OCI-LY7 (cell line): ENCODE data around the gene FITM2. TPM values are rescaled to one million over a fixed set of nuclear protein-coding genes. Genes with fewer than 3 reads are reported as not detected.

Source experiments
- BruUV-seq: library from RNA; stranded (reverse); fragments of 400-500 nt; replicated peaks from 2 replicates; lab custom pipeline; 2021; lab: Mats Ljungman, UMichigan
- CTCF ChIA-PET: fragments of 300-600 bp; sonication (Branson Sonifier 250); formaldehyde crosslinking; loops from one replicate; lab custom pipeline; 2022; ENCODE audit warnings: antibody characterized with exemption; ENCODE audit not compliant: unreplicated experiment; lab: Charles Lee
- POLR2A ChIA-PET: fragments of 300-600 bp; sonication (Branson Sonifier 250); formaldehyde crosslinking; loops from one replicate; lab custom pipeline; 2022; ENCODE audit warnings: antibody characterized with exemption; lab: Charles Lee
- DNase-seq: peaks from one replicate; pipeline ENCODE4 v3.0.0-alpha.2; 2015; ENCODE audit warnings: low spot score
- H2AFZ ChIP-seq: fragments of 200-600 bp; sonication (generic), shearing (Covaris generic); 2 replicates; pipeline ENCODE4 v1.6.1; 2014; ENCODE audit warnings: mild to moderate bottlenecking, antibody characterized with exemption, low read length, moderate library complexity
- H3K27ac ChIP-seq: fragments of 200-600 bp; sonication (generic); 2 replicates; pipeline ENCODE4 v1.5.1; 2014; ENCODE audit warnings: mixed run types, low read depth, mild to moderate bottlenecking, moderate library complexity, low read length, inconsistent platforms; ENCODE audit not compliant: poor library complexity, severe bottlenecking
- H3K36me3 ChIP-seq: fragments of 200-600 bp; sonication (generic); 2 replicates; pipeline ENCODE4 v1.6.1; 2014; ENCODE audit warnings: mild to moderate bottlenecking, antibody characterized with exemption, low read length, moderate library complexity, mixed read lengths; ENCODE audit not compliant: insufficient read depth
- H3K4me1 ChIP-seq: fragments of 200-600 bp; sonication (generic); 2 replicates; pipeline ENCODE4 v1.5.1; 2014; ENCODE audit warnings: mild to moderate bottlenecking, low read length; ENCODE audit not compliant: insufficient read depth, poor library complexity, severe bottlenecking
- H3K4me2 ChIP-seq: fragments of 200-600 bp; sonication (generic); 2 replicates; pipeline ENCODE4 v1.6.1; 2014; ENCODE audit warnings: mild to moderate bottlenecking, low read length
- H3K4me3 ChIP-seq: fragments of 200-600 bp; sonication (generic); 2 replicates; pipeline ENCODE4 v1.5.1; 2014; ENCODE audit warnings: mild to moderate bottlenecking, low read depth, low read length; ENCODE audit not compliant: poor library complexity, severe bottlenecking
- H3K79me2 ChIP-seq: fragments of 200-600 bp; sonication (generic); 2 replicates; pipeline ENCODE4 v1.6.1; 2016; ENCODE audit warnings: low read depth, mild to moderate bottlenecking, low read length, moderate library complexity, mixed read lengths; ENCODE audit not compliant: insufficient read depth
- H3K9me2 ChIP-seq: fragments of 200-600 bp; sonication (generic); 2 replicates; pipeline ENCODE4 v1.6.1; 2016; ENCODE audit warnings: mild to moderate bottlenecking, low read length, mixed read lengths; ENCODE audit not compliant: insufficient read depth
- H3K9me3 ChIP-seq: fragments of 200-600 bp; sonication (generic); 2 replicates; pipeline ENCODE4 v1.6.1; 2014; ENCODE audit warnings: mild to moderate bottlenecking, mixed run types, low read length, mixed read lengths
- H4K20me1 ChIP-seq: fragments of 200-600 bp; sonication (generic); 2 replicates; pipeline ENCODE4 v1.6.1; 2014; ENCODE audit warnings: mild to moderate bottlenecking, antibody characterized with exemption, low read length, moderate library complexity, mixed read lengths; ENCODE audit not compliant: insufficient read depth
- EZH2phosphoT487 ChIP-seq: fragments of 200-600 bp; sonication (generic); IDR thresholded peaks from 2 replicates; pipeline ENCODE4 v1.6.1; 2018; ENCODE audit warnings: low read depth, borderline replicate concordance, mild to moderate bottlenecking, mixed run types, antibody characterized with exemption, low read length, moderate library complexity, mixed read lengths
- intact Hi-C: fragments of 100-400 bp; cut with micrococcal nuclease; formaldehyde crosslinking; loops from one replicate; pipeline ENCODE4 v1.10.0; 2022; ENCODE audit not compliant: unreplicated experiment
- total RNA-seq, 2 experiments: library from RNA; depleted of rRNA in 1 of 2; stranded (reverse); fragments of >200 nt in 1 of 2; shearing (Covaris generic) in 1 of 2; gene quantifications; 2 replicates each; pipeline ENCODE4 v1.2.3, GENCODE V29; 2014 to 2022
- TF ChIP-seq, protein P1 (sequence below): fragments of 200-600 bp; sonication (generic); conservative IDR thresholded peaks from 2 replicates; pipeline ENCODE4 v1.5.1; 2014; ENCODE audit warnings: mild to moderate bottlenecking, antibody characterized with exemption, low read length, moderate library complexity, mixed read lengths

FITM2 gene
- total RNA-seq, 2 experiments from 2014 or later = 1.7 to 2.4 TPM

- H4K20me1 ChIP-seq = no peaks in the 10 kb centered on the region
- intact Hi-C loops = no loop called here
- TF ChIP-seq, protein P1, sequence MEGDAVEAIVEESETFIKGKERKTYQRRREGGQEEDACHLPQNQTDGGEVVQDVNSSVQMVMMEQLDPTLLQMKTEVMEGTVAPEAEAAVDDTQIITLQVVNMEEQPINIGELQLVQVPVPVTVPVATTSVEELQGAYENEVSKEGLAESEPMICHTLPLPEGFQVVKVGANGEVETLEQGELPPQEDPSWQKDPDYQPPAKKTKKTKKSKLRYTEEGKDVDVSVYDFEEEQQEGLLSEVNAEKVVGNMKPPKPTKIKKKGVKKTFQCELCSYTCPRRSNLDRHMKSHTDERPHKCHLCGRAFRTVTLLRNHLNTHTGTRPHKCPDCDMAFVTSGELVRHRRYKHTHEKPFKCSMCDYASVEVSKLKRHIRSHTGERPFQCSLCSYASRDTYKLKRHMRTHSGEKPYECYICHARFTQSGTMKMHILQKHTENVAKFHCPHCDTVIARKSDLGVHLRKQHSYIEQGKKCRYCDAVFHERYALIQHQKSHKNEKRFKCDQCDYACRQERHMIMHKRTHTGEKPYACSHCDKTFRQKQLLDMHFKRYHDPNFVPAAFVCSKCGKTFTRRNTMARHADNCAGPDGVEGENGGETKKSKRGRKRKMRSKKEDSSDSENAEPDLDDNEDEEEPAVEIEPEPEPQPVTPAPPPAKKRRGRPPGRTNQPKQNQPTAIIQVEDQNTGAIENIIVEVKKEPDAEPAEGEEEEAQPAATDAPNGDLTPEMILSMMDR = no peak
- no peak for TF ChIP-seq EZH2phosphoT487
- H3K36me3 ChIP-seq = no peaks in the 10 kb centered on the region
- H3K27ac ChIP-seq = no peak overlapping the region
- no peaks in the 10 kb centered on the region for H3K9me3 ChIP-seq
- DNase-seq = no peak
- BruUV-seq = no TSS peak
- CTCF ChIA-PET = interaction anchor here (0.5 kb wide), 1 partner anchor 33 kb away, joined by 3 read pairs; no protein-coding TSS in a partner anchor
- no peak overlapping the region for H3K4me3 ChIP-seq
- no peaks in the 10 kb centered on the region for H3K9me2 ChIP-seq
- POLR2A ChIA-PET = no interaction called here
- no peaks in the 10 kb centered on the region for H3K4me1 ChIP-seq
- no peaks in the 10 kb centered on the region for H3K79me2 ChIP-seq
- no peak overlapping the region for H3K4me2 ChIP-seq
- no peak overlapping the region for H2AFZ ChIP-seq
Observed at GRCh38 chr20:44287272-44288097, 23.5 kb downstream of the FITM2 start.

DNA sequence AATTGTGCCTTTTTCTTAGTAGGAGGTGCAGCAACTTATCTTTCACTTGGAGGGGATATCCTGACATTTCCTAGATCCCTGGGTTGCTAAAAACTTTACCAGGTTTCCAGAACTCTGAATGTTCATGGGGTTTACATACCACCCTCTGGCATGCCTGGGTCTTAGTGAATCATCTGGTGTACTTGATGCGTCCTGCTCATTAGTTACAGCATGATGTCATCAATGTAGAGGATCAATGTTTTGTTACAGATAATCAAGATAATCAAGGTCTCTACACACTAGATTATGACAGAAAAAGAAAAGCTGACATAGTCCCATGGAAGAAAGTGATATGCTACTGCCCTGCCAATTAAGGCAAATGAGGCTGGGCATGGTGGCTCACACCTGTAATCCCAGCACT lies 27.0 kb downstream of the FITM2 start:
- intact Hi-C loops = no loop called here
- no peak overlapping the region for H3K27ac ChIP-seq
- no peak overlapping the region for H2AFZ ChIP-seq
- DNase-seq = no peak
- TF ChIP-seq, protein P1 = no peak
- TF ChIP-seq EZH2phosphoT487 = no peak
- CTCF ChIA-PET = no interaction called here
- no peaks in the 10 kb centered on the region for H3K36me3 ChIP-seq
- H4K20me1 ChIP-seq = no peaks in the 10 kb centered on the region
- no peaks in the 10 kb centered on the region for H3K4me1 ChIP-seq
- BruUV-seq = no TSS peak
- H3K9me3 ChIP-seq = no peaks in the 10 kb centered on the region
- no peaks in the 10 kb centered on the region for H3K79me2 ChIP-seq
- H3K4me2 ChIP-seq = no peak overlapping the region
- H3K4me3 ChIP-seq = no peak overlapping the region
- H3K9me2 ChIP-seq = no peaks in the 10 kb centered on the region
- POLR2A ChIA-PET = no interaction called here

- Histone ChIP-seq H3K36me3 (no peaks in the 10 kb centered on the region), H3K4me1 (no peaks in the 10 kb centered on the region), H3K79me2 (no peaks in the 10 kb centered on the region), H3K4me2 (no peak overlapping the region), H3K9me2 (no peaks in the 10 kb centered on the region), H2AFZ (no peak overlapping the region), H3K4me3 (no peak overlapping the region), H3K27ac (no peak overlapping the region), H3K9me3 (no peaks in the 10 kb centered on the region), H4K20me1 (no peaks in the 10 kb centered on the region)
- intact Hi-C loops = no loop called here
- POLR2A ChIA-PET = interaction anchor here (0.6 kb wide), 1 partner anchor 26 kb away, joined by 3 read pairs; no protein-coding TSS in a partner anchor
- CTCF ChIA-PET = interaction anchor here (0.5 kb wide), 1 partner anchor 743 kb away, joined by 3 read pairs; no protein-coding TSS in a partner anchor
- TF ChIP-seq, protein P1 = no peak
- no peak for TF ChIP-seq EZH2phosphoT487
- no peak for DNase-seq
- BruUV-seq = no TSS peak
Observed at GRCh38 chr20:44282192-44282591, 28.8 kb downstream of the FITM2 start.
